ENCODE measurements around the gene LARP1. TPM values are rescaled to one million over a fixed set of nuclear protein-coding genes. Genes with fewer than 3 reads are reported as not detected.

Gene LARP1
- total and polyA plus RNA-seq, 10 of the 15 experiments (the other 5 are each of a cell fraction or from before 2014, with no cell fraction given), result 22.6 to 227 (median 60.8) TPM

DNA sequence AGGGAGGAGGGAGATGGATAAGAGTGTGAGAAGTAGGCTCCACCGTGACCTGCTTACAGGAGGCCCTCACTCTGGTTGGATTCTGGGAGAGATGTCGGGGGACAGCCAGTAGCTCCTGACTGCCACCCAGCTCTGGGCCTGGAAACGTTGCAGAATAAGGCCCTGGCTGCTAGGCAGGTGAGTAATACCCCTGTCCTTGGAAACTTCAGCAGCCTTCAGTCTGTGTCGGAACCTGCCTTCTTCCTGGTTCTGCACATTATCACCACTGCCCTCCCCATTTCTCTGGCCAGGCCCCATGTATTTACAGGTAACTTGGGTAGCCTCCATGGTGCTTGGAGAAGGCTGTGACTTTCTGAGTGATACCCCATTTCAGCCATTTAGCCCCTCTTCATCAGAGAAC, 68.4 kb downstream of the LARP1 start:
- no peaks in the 10 kb centered on the region for H3K4me1 ChIP-seq (ENCODE audit: control insufficient read depth, insufficient read depth, low read length)
- no peak overlapping the region for H3K4me2 ChIP-seq (ENCODE audit: control insufficient read depth, insufficient read depth)
- POLR2A ChIA-PET, result no interaction called here
- in situ Hi-C loops (cut with MboI), result no loop called here
- no TSS peak for BruUV-seq (replicated peaks)
- intact Hi-C loops (cut with micrococcal nuclease; ENCODE audit: unreplicated experiment), result no loop called here
- SMC1A ChIA-PET (ENCODE audit: uncharacterized antibody, unreplicated experiment), result interaction anchor here (0.6 kb wide), 1 partner anchor 27 kb away, joined by 3 read pairs; no protein-coding TSS in a partner anchor
- H3K4me3 ChIP-seq, result no peak overlapping the region
- DNase-seq (ENCODE audit: low read depth, low spot score) (no peak), FAIRE-seq (no peak), ATAC-seq (no peak)
- no peaks in the 10 kb centered on the region for H4K20me1 ChIP-seq (ENCODE audit: control insufficient read depth, insufficient read depth)
- H3K9me3 ChIP-seq (replicated peaks; ENCODE audit: control insufficient read depth, insufficient read depth, low read length), result no peaks in the 10 kb centered on the region
- peaks cover 1 to 2% of the 10 kb centered on the region in 2 experiments; a peak in 3 of 4 replicates for H3K36me3 ChIP-seq (ENCODE audit: control insufficient read depth in 2 of 2, insufficient read depth in 2 of 2, low read length in 1 of 2)
- CTCF ChIA-PET, result no interaction called here
- TF ChIP-seq SIN3A (IDR thresholded peaks at IDR 0.05; ENCODE audit: low read depth, low read length), result no peak
- no peak for TF ChIP-seq MEF2B (IDR thresholded peaks at IDR 0.05; ENCODE audit: partially characterized antibody, poor library complexity, severe bottlenecking)
- TF ChIP-seq LARP7 (IDR thresholded peaks at IDR 0.05), result no peak
- TF ChIP-seq SUZ12 (IDR thresholded peaks at IDR 0.05; ENCODE audit: unreplicated experiment), result no peak
- TF ChIP-seq NRF1 (conservative IDR thresholded peaks at IDR 0.05; ENCODE audit: low read depth, low read length), result no peak
- no peak for TF ChIP-seq POLR2AphosphoS5 (IDR thresholded peaks at IDR 0.05; ENCODE audit: low read length)
- TF ChIP-seq NR2F1 (conservative IDR thresholded peaks at IDR 0.05), result no peak
- TF ChIP-seq CHD1 (IDR thresholded peaks at IDR 0.05; ENCODE audit: low read depth, low read length), result no peak
- RAD21 ChIA-PET (ENCODE audit: unreplicated experiment), result no interaction called here
- H3K27me3 ChIP-seq (replicated peaks in 1 of 2; ENCODE audit: control insufficient read depth in 2 of 2, insufficient read depth in 2 of 2, low read length in 1 of 2), result no peaks in the 10 kb centered on the region
- no peak overlapping the region for H3K9ac ChIP-seq (ENCODE audit: control insufficient read depth, insufficient read depth, low read length)
- WGBS (ENCODE audit: insufficient coverage, insufficient replicate concordance, low lambda C conversion rate, missing lambda C conversion rate), result 92% methylated on average over 4 of the region's 4 CpGs
- no peak overlapping the region for H2AFZ ChIP-seq (ENCODE audit: control insufficient read depth, low read depth, low read length)
- H3K27ac ChIP-seq (ENCODE audit: control insufficient read depth, insufficient read depth), result no peak overlapping the region
- H3K79me2 ChIP-seq (ENCODE audit: control insufficient read depth, insufficient read depth, low read length), result no peaks in the 10 kb centered on the region

DNA sequence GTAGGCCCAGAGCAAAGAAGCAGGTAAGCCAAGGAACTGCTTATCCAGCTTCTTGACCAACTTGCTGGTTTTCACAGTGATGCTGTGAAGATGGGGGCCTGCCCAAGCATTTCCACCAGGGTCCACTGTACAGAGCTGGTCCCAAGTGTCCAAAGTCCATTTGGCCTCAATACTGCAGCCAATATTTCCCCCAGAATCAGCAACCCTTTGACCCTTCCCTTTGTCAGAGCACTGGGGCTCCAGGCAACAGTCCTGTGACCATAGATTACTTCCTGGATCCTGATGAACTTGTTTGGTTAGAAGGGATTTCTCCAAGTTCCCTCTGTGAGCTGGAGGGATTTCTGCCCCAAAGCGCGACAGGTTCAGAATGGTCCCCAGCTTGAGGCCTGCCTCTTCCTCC, 68.9 kb downstream of the LARP1 start:
- Histone ChIP-seq H3K4me1 (ENCODE audit: control insufficient read depth, insufficient read depth, low read length) (no peaks in the 10 kb centered on the region), H3K79me2 (ENCODE audit: control insufficient read depth, insufficient read depth, low read length) (no peaks in the 10 kb centered on the region), H3K9ac (ENCODE audit: control insufficient read depth, insufficient read depth, low read length) (no peak overlapping the region), H2AFZ (ENCODE audit: control insufficient read depth, low read depth, low read length) (no peak overlapping the region), H3K27ac (ENCODE audit: control insufficient read depth, insufficient read depth) (no peak overlapping the region), H3K9me3 (replicated peaks; ENCODE audit: control insufficient read depth, insufficient read depth, low read length) (no peaks in the 10 kb centered on the region), H3K4me3 (no peak overlapping the region), H3K27me3 (replicated peaks in 1 of 2; ENCODE audit: control insufficient read depth in 2 of 2, insufficient read depth in 2 of 2, low read length in 1 of 2) (no peaks in the 10 kb centered on the region), H4K20me1 (ENCODE audit: control insufficient read depth, insufficient read depth) (no peaks in the 10 kb centered on the region), H3K4me2 (ENCODE audit: control insufficient read depth, insufficient read depth) (no peak overlapping the region), H3K36me3 (ENCODE audit: control insufficient read depth in 2 of 2, insufficient read depth in 2 of 2, low read length in 1 of 2) (peaks cover 1 to 2% of the 10 kb centered on the region in 2 experiments; a peak in 3 of 4 replicates)
- DNase-seq (ENCODE audit: low read depth, low spot score), result no peak
- TF ChIP-seq LARP7 (IDR thresholded peaks at IDR 0.05), result no peak
- no peak for TF ChIP-seq GABPA (IDR thresholded peaks at IDR 0.05; ENCODE audit: low read depth)
- no peak for TF ChIP-seq ZNF207 (IDR thresholded peaks at IDR 0.05; ENCODE audit: borderline replicate concordance)
- TF ChIP-seq, protein P1, sequence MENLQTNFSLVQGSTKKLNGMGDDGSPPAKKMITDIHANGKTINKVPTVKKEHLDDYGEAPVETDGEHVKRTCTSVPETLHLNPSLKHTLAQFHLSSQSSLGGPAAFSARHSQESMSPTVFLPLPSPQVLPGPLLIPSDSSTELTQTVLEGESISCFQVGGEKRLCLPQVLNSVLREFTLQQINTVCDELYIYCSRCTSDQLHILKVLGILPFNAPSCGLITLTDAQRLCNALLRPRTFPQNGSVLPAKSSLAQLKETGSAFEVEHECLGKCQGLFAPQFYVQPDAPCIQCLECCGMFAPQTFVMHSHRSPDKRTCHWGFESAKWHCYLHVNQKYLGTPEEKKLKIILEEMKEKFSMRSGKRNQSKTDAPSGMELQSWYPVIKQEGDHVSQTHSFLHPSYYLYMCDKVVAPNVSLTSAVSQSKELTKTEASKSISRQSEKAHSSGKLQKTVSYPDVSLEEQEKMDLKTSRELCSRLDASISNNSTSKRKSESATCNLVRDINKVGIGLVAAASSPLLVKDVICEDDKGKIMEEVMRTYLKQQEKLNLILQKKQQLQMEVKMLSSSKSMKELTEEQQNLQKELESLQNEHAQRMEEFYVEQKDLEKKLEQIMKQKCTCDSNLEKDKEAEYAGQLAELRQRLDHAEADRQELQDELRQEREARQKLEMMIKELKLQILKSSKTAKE (IDR thresholded peaks at IDR 0.05; ENCODE audit: low read depth, poor library complexity, severe bottlenecking), result no peak
- no peak for TF ChIP-seq HDAC6 (IDR thresholded peaks at IDR 0.05; ENCODE audit: unreplicated experiment)
- TF ChIP-seq CBX3 (IDR thresholded peaks at IDR 0.05; ENCODE audit: borderline replicate concordance, low read depth), result no peak
- no peak for TF ChIP-seq TCF3 (IDR thresholded peaks at IDR 0.05; ENCODE audit: borderline replicate concordance, insufficient read depth, low read depth, low read length)
- WGBS (ENCODE audit: insufficient coverage, insufficient replicate concordance, low lambda C conversion rate, missing lambda C conversion rate), result 100% methylated on average over 2 of the region's 2 CpGs
- CTCF ChIA-PET, result no interaction called here
- ATAC-seq, result no peak
- intact Hi-C loops (cut with micrococcal nuclease; ENCODE audit: unreplicated experiment), result no loop called here
- no peak for FAIRE-seq
- RAD21 ChIA-PET (ENCODE audit: unreplicated experiment), result no interaction called here
- in situ Hi-C loops (cut with MboI), result no loop called here
- no TSS peak for BruUV-seq (replicated peaks)
- SMC1A ChIA-PET (ENCODE audit: uncharacterized antibody, unreplicated experiment), result interaction anchor here (0.6 kb wide), 1 partner anchor 27 kb away, joined by 3 read pairs; no protein-coding TSS in a partner anchor
- POLR2A ChIA-PET, result no interaction called here

Data from GM12878 (cell line).